Mammary epithelial cell (primary cell): ENCODE data around the gene TM4SF5.

ENCODE experiments used
- CTCF ChIP-seq, 2 donors: IDR thresholded peaks in 1 of 2; conservative IDR thresholded peaks in 1 of 2; 2 replicates each; pipeline ENCODE4 v1.5.1; 2011 to 2012; ENCODE audit warnings: inconsistent platforms in 2 of 2, low read length in 2 of 2, mild to moderate bottlenecking in 2 of 2, control low read depth in 1 of 2, low read depth in 1 of 2; ENCODE audit not compliant: insufficient read depth in 1 of 2; ENCODE audit errors: extremely low read depth in 1 of 2
- EZH2 ChIP-seq: IDR thresholded peaks from 2 replicates; pipeline ENCODE4 v1.6.1; 2012; ENCODE audit warnings: low read length, inconsistent platforms, borderline replicate concordance

- TF ChIP-seq CTCF (conservative IDR thresholded peaks at IDR 0.05 in 1 of 2, IDR thresholded peaks at IDR 0.05 in 1 of 2; ENCODE audit: extremely low read depth in 1 of 2, insufficient read depth in 1 of 2, low read depth in 1 of 2, low read length in 2 of 2) (no peak), EZH2 (no peak)
Measured at GRCh38 chr17:4722678-4723240, 48.9 kb upstream of the TM4SF5 start.
